Endothelial cell of umbilical vein (primary cell): ENCODE data around the gene DCC.

Experiments used
- EZH2 ChIP-seq: IDR thresholded peaks from 2 replicates; pipeline ENCODE4 v1.6.1; 2012; ENCODE audit warnings: borderline replicate concordance, low read depth, mild to moderate bottlenecking, moderate library complexity, low read length, inconsistent platforms; ENCODE audit not compliant: severe bottlenecking
- JUN ChIP-seq: IDR thresholded peaks from 2 replicates; pipeline ENCODE4 v1.6.1; 2011; ENCODE audit warnings: borderline replicate concordance, low read depth; ENCODE audit not compliant: insufficient read length, insufficient read depth
- MYC ChIP-seq: IDR thresholded peaks from one replicate; pipeline ENCODE4 v1.6.1; 2011; ENCODE audit warnings: mild to moderate bottlenecking, low read depth, low read length
- POLR2A ChIP-seq: IDR thresholded peaks from 2 replicates; pipeline ENCODE4 v1.6.1; 2012; ENCODE audit warnings: low read depth, mild to moderate bottlenecking, control low read depth, low read length
- POLR2AphosphoS5 ChIP-seq: IDR thresholded peaks from 2 replicates; pipeline ENCODE4 v1.6.1; 2012; ENCODE audit warnings: low read depth, mild to moderate bottlenecking, control low read depth, low read length, moderate library complexity; ENCODE audit not compliant: insufficient read depth
- TF ChIP-seq, protein P1 (sequence below), 2 donors: IDR thresholded peaks; 1 replicate in 1 of 2; 2 replicates in 1 of 2; pipeline ENCODE4 v1.5.1; 2011; ENCODE audit warnings: low read length in 2 of 2, mild to moderate bottlenecking in 2 of 2, moderate library complexity in 2 of 2, control low read depth in 1 of 2, inconsistent platforms in 1 of 2, low read depth in 1 of 2; ENCODE audit not compliant: insufficient read depth in 1 of 2; ENCODE audit errors: extremely low read depth in 1 of 2
- TF ChIP-seq, protein P2 (sequence below): IDR thresholded peaks from 2 replicates; pipeline ENCODE4 v1.6.1; 2011; ENCODE audit not compliant: insufficient read depth, insufficient read length

DNA sequence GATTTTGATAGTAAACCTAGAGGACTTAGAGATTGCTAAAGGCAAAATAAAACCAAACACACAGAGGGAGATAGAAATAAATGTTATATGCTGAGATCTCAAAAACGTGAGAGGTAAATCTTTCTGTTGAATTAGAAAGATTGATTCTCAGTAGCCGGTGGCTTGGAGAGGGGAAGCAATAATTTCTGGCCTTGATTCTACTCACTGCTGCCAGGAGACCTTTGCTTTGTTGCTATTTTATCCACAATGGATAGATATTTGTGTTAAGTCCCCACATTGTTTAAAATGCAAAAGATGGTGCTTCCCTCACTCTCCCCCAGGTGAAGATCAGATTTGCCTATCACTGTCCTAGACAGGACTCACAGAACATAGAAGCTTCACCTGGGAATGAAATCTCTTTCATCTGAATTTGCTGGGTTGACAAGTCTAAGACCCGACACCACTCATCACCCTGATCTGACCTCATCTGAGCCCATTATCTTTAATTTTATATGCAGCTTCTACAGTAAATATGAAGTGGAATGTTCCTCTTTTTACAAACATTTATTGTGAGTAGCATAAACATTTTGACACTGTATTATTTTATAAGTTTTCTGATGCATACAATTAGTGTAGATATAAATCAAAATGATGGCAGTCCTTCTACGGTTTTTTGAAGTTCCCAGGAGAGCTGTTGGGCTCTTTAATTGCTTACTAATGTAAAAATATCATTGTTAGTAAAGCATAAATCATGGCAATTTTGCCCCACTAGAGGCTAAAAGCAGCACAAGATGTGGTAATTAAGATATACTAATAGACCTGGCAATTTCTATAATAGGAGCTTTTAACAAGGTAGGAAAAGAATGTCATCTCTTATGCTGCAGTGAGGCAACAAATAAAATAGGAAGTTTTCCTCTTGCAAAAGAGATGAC lies 149.7 kb downstream of the DCC start:
- TF ChIP-seq, protein P1, sequence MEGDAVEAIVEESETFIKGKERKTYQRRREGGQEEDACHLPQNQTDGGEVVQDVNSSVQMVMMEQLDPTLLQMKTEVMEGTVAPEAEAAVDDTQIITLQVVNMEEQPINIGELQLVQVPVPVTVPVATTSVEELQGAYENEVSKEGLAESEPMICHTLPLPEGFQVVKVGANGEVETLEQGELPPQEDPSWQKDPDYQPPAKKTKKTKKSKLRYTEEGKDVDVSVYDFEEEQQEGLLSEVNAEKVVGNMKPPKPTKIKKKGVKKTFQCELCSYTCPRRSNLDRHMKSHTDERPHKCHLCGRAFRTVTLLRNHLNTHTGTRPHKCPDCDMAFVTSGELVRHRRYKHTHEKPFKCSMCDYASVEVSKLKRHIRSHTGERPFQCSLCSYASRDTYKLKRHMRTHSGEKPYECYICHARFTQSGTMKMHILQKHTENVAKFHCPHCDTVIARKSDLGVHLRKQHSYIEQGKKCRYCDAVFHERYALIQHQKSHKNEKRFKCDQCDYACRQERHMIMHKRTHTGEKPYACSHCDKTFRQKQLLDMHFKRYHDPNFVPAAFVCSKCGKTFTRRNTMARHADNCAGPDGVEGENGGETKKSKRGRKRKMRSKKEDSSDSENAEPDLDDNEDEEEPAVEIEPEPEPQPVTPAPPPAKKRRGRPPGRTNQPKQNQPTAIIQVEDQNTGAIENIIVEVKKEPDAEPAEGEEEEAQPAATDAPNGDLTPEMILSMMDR (IDR thresholded peaks at IDR 0.05; ENCODE audit: extremely low read depth in 1 of 2, insufficient read depth in 1 of 2, low read depth in 1 of 2, low read length in 2 of 2), result no peak
- TF ChIP-seq POLR2AphosphoS5, result no peak
- no peak for TF ChIP-seq POLR2A
- TF ChIP-seq MYC, result no peak
- TF ChIP-seq, protein P2, sequence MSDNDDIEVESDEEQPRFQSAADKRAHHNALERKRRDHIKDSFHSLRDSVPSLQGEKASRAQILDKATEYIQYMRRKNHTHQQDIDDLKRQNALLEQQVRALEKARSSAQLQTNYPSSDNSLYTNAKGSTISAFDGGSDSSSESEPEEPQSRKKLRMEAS, result no peak
- TF ChIP-seq JUN, result no peak
- no peak for TF ChIP-seq EZH2
